ENCODE data around the gene LNX1. TPM values are rescaled to one million over a fixed set of nuclear protein-coding genes. Genes with fewer than 3 reads are reported as not detected.

LNX1 gene
- total RNA-seq, result 5.5 and 6.4 TPM in 2 replicates

GRCh38 chr4:53591372-53591892, at the start of gene LNX1:
Gene LNX1, minus strand, starts transcription at chr4:53591486. Its CDS starts 17,484 bp downstream, at chr4:53574002.

Other genes starting within 250 kb of the LNX1 start
- 20.3 and 35.3 TPM in 2 replicates for gene SCFD2, start 225.4 kb downstream of the LNX1 start, total RNA-seq
- 39.3 and 50.5 TPM in 2 replicates for gene FIP1L1, start 213.8 kb downstream of the LNX1 start, total RNA-seq